NCI-H2227 treated with DMSO at 0.1 percent for 48 hours (cell line): ENCODE results near the gene GBGT1.
A peak's percentile ranks its signal among the peaks of the same experiment; 100 is the strongest.

Experiments used
- DNase-seq: peaks from one replicate; lab custom pipeline; 2025; lab: John Stamatoyannopoulos, UW

GBGT1 gene

DNA sequence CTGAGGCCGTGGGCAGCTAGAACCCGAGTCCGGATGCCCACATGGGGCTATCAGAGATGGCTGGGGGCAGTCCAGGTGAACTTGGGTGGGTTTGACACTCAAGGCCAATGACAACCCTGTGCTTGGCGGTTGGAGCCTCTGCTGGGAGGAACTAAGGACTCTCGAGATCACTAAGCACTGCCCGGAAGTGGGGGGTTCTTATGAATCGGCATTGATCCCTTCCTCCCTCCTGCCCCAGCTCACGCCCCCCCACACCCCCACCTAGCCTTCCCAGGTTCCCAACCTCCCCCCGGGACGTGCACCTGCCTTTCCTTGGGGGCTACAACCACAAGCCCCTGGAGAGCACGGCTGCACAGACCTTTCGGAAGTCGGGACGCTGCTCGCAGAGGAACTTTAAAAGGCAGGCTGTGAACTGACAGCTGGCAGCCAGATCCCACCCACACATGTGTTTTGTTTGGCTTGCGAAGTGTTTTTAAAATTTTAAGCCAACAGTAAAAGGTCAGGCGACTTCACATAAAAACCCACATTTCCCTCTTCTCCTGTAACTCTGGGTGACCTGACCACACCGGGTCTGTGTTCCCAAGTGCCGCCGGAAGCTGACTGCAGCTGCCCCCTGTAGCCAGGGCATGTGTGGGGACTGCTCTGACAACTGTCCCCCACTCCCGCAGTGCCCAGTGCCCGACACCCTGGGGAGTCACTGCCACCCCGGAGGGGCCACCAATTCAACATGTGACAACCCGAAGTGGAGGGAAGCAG, 37.6 kb downstream of the GBGT1 start:
- no peak for DNase-seq

GRCh38 chr9:133124907-133125275, 38.8 kb downstream of the GBGT1 start:
- DNase-seq, result no peak

GRCh38 chr9:133124123-133124906, 39.4 kb downstream of the GBGT1 start:
- no peak for DNase-seq

- DNase-seq, result no peak
Observed at GRCh38 chr9:133122935-133123611, 40.6 kb downstream of the GBGT1 start.

DNA sequence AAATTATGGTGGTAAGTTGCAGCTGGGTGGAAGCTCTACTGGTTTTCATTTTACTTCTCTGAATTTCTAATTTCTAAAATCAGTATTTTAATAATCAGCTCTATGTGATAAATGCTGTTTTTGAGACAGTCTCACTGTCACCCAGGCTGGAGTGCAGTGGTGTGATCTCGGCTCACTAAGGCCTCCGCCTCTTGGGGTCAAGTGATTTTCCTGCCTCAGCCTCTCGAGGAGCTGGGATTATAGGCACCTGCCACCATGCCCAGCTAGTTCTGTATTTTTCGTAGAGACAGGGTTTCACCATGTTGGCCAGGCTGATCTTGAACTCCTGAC, 41.1 kb downstream of the GBGT1 start:
- DNase-seq, result no peak

GRCh38 chr9:133121915-133122550, 41.7 kb downstream of the GBGT1 start:
- no peak for DNase-seq

GRCh38 chr9:133121198-133121914, 42.4 kb downstream of the GBGT1 start, which contains the start of gene RALGDS:
RALGDS (minus strand) TSS chr9:133121240; CDS start chr9:133121154, 86 bp downstream.
- DNase-seq, result peak; percentile 49

- no peak for DNase-seq
Observed at GRCh38 chr9:133120501-133121197, 43.1 kb downstream of the GBGT1 start.

- no peak for DNase-seq
Observed at GRCh38 chr9:133119846-133120500, 43.7 kb downstream of the GBGT1 start.

GRCh38 chr9:133119103-133119845, 44.4 kb downstream of the GBGT1 start:
- no peak for DNase-seq

- DNase-seq, result no peak
Observed at GRCh38 chr9:133118568-133118967, 45.1 kb downstream of the GBGT1 start.

DNA sequence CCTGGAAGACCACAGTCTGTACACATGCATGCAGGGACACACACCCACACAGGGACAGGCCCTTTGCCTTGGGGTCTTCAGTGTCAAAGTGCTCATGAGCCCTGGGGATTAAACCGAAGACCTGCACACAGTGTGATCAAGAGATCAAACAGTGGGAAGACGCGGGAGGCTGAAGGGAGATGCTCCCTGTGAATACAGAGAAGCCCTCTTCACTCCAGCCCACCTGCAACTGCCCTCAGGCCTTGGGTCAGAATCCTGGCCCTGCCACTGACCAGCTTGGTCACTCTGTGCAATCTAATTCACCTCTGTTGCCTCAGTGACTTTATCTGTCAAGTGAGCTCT, 45.6 kb downstream of the GBGT1 start:
- no peak for DNase-seq

DNA sequence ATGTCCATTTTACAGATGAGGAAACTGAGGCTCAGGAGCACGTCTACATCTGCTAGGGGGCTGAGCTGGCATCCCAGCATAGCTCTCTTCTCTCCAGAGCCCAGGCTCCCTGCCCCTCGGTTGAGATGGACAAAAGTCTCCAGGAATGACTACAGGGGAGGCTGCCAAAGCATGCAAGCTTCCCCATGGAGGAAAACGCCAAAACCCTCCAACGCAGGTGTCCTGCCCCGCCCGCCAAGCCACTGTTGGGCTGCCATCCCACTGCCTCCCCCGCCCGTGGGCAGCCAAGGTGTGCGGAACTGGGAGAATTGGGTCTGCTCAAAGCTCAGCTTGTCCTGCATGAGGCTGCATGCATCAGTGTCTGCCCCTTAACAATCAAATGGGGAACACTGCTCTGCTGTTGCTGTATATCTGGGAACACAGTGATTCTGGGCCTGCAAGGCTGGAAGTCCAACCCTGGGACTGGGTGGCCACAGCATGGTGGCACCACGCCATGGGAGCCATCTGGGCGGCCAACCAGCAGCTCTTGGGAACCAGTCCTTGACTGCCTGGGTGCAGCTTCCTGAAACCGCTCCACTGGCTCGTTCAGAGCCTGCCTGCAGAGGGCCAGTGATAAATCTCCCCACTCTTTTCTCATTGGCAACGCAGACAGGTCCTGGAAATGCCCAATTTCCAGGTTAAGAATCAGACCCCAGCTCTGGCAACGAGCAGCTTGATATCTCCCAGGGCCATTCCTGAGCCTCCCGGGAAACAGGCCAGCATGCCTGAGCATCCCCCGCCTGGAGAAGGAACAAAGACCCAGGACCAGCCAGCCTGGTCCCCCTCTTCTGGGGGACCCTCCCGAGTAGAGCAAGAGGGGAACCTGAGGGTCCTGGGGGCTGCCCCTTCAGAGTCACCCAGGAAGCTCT, 46.2 kb downstream of the GBGT1 start:
- no peak for DNase-seq

- no peak for DNase-seq
Observed at GRCh38 chr9:133116346-133117231, 47.1 kb downstream of the GBGT1 start.

DNA sequence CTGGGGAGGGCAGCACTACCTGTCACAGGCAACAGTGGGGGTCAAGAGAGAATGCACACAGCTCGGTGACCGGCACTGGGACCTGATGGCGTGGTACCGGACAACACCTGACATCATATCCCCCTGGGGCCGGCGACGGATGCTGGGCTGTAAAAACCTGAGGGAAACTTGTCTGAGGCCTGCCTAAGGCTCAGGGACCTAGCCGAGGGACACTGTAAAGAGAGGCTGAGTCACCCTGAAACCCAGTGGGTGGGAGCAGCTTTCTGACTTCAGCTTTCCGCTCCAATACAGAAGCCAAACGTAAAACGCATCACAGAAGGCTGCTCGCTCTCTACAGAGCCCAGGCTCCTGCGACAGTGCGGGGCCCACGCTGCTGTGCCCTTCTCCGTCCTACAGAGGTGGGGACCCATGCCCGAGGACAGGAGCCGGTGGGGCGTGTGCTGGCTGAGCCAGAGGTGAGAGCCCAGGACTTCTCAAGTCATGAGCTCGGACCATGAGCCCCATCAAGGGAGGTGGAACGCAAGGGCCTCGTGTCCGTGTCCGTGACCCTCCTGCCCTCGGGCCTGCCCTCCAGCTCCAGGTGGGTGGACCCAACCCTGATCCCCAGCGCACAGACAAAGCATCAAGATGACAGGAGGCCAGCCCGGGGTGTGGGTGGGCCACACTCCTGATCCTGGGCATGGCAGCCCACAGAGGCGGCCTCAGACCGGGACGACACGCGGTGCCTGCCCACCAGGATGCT, 47.9 kb downstream of the GBGT1 start:
- DNase-seq, result no peak

- DNase-seq, result no peak
Observed at GRCh38 chr9:133114886-133115603, 48.7 kb downstream of the GBGT1 start.
